ENCODE data around the gene CER1. TPM values are rescaled to one million over a fixed set of nuclear protein-coding genes. Genes with fewer than 3 reads are reported as not detected.

The CER1 gene
- total RNA-seq (not detected), total RNA-seq (0 to 0.07 (median 0) reads per million in 172 experiments)
- not detected for polyA plus RNA-seq (2013, experiment 1 of 2)
- polyA plus RNA-seq (2013, experiment 2 of 2) = not detected

- ChIA-PET CTCF (no interaction called here), POLR2A (no interaction called here)
- Mint-ChIP-seq H3K4me1 (ENCODE audit: low read depth) (no peaks in the 10 kb centered on the region), H3K27ac (no peak within 1 kb of the TSS), H3K4me3 (no peak within 1 kb of the TSS), H3K36me3 (ENCODE audit: low read depth) (no peaks in the 10 kb centered on the region), H3K27me3 (peaks cover 21% of the 10 kb centered on the region), H3K9me3 (no peaks in the 10 kb centered on the region)
- no peak for ATAC-seq (ENCODE audit: poor library complexity)
- no peak for DNase-seq
- Histone ChIP-seq H3K4me1 (ENCODE audit: insufficient read depth, low read length) (no peaks in the 10 kb centered on the region), H3K4me3 (ENCODE audit: low read length) (no peak within 1 kb of the TSS), H3K27ac (ENCODE audit: low read depth in 1 of 2, low read length in 2 of 2) (no peak within 1 kb of the TSS), H3K36me3 (ENCODE audit: insufficient read depth, low read length) (no peaks in the 10 kb centered on the region), H3K27me3 (ENCODE audit: control insufficient read depth in 1 of 2, insufficient read depth in 2 of 2, low read length in 2 of 2) (peaks cover 0 to 8% of the 10 kb centered on the region in 2 experiments), H3K9me3 (ENCODE audit: control insufficient read depth in 1 of 2, insufficient read depth in 1 of 2, low read length in 2 of 2) (no peaks in the 10 kb centered on the region)
- intact Hi-C loops (cut with DNase I, micrococcal nuclease) = no loop called here
- no peak for TF ChIP-seq CTCF (IDR thresholded peaks at IDR 0.05)
Measured at GRCh38 chr9:14722391-14723035, at the start of gene CER1. Gene CER1 (minus strand): TSS chr9:14722733. CDS start chr9:14722672, 61 bp downstream.

GRCh38 chr9:14770592-14770991, 48.1 kb upstream of the CER1 start:
- Mint-ChIP-seq H3K27me3 (peaks cover 16% of the 10 kb centered on the region), H3K36me3 (ENCODE audit: low read depth) (no peaks in the 10 kb centered on the region), H3K4me1 (ENCODE audit: low read depth) (no peaks in the 10 kb centered on the region), H3K27ac (no peak overlapping the region), H3K9me3 (no peaks in the 10 kb centered on the region), H3K4me3 (no peak overlapping the region)
- Histone ChIP-seq H3K9me3 (ENCODE audit: control insufficient read depth in 1 of 2, insufficient read depth in 1 of 2, low read length in 2 of 2) (no peaks in the 10 kb centered on the region), H3K4me1 (ENCODE audit: insufficient read depth, low read length) (no peaks in the 10 kb centered on the region), H3K27ac (ENCODE audit: low read depth in 1 of 2, low read length in 2 of 2) (no peak overlapping the region), H3K36me3 (ENCODE audit: insufficient read depth, low read length) (no peaks in the 10 kb centered on the region), H3K4me3 (ENCODE audit: low read length) (no peak overlapping the region), H3K27me3 (ENCODE audit: control insufficient read depth in 1 of 2, insufficient read depth in 2 of 2, low read length in 2 of 2) (no peaks in the 10 kb centered on the region)
- ATAC-seq (ENCODE audit: poor library complexity) = no peak
- POLR2A ChIA-PET = interaction anchor here (0.5 kb wide), 1 partner anchor 155 kb away, joined by 3 read pairs; no protein-coding TSS in a partner anchor
- CTCF ChIA-PET = no interaction called here
- intact Hi-C loops (cut with DNase I, micrococcal nuclease) = no loop called here
- no peak for TF ChIP-seq CTCF (IDR thresholded peaks at IDR 0.05)
- no peak for DNase-seq

- H3K36me3 Mint-ChIP-seq (ENCODE audit: low read depth) = no peaks in the 10 kb centered on the region
- CTCF ChIA-PET = interaction anchor here (1.1 to 1.3 kb wide), 2 partner anchors 152 to 154 kb away, joined by 4 read pairs; no protein-coding TSS in a partner anchor
Measured at GRCh38 chr9:14769230-14769571, 46.7 kb upstream of the CER1 start.

More at GRCh38 chr9:14769230-14769571, 46.7 kb upstream of the CER1 start:
- Histone ChIP-seq H3K27me3 (ENCODE audit: control insufficient read depth in 1 of 2, insufficient read depth in 2 of 2, low read length in 2 of 2) (no peaks in the 10 kb centered on the region), H3K4me3 (ENCODE audit: low read length) (no peak overlapping the region), H3K36me3 (ENCODE audit: insufficient read depth, low read length) (no peaks in the 10 kb centered on the region), H3K4me1 (ENCODE audit: insufficient read depth, low read length) (no peaks in the 10 kb centered on the region), H3K27ac (ENCODE audit: low read depth in 1 of 2, low read length in 2 of 2) (no peak overlapping the region), H3K9me3 (ENCODE audit: control insufficient read depth in 1 of 2, insufficient read depth in 1 of 2, low read length in 2 of 2) (no peaks in the 10 kb centered on the region)
- H3K4me1 Mint-ChIP-seq (ENCODE audit: low read depth) = no peaks in the 10 kb centered on the region
- H3K27me3 Mint-ChIP-seq = peaks cover 20% of the 10 kb centered on the region
- no peak overlapping the region for H3K27ac Mint-ChIP-seq
- DNase-seq (no peak), ATAC-seq (ENCODE audit: poor library complexity) (no peak)
- no peak overlapping the region for H3K4me3 Mint-ChIP-seq
- POLR2A ChIA-PET = no interaction called here
- H3K9me3 Mint-ChIP-seq = no peaks in the 10 kb centered on the region
- intact Hi-C loops (cut with DNase I, micrococcal nuclease) = loop anchor here in 1 of 2 experiments (10.0 kb wide), 1 partner anchor 1344 kb away; no protein-coding TSS in a partner anchor
- TF ChIP-seq CTCF (IDR thresholded peaks at IDR 0.05) = no peak
